K562 (cell line): ENCODE measurements around the gene S100A1. TPM values are rescaled to one million over a fixed set of nuclear protein-coding genes. Genes with fewer than 3 reads are reported as not detected.

Experiments
- CEBPG ChIP-seq, 3 experiments: fragments of 200-800 bp in 1 of 3; sonication (Bioruptor generic) in 1 of 3; sonication (generic) in 1 of 3; formaldehyde crosslinking in 1 of 3; IDR thresholded peaks in 2 of 3; conservative IDR thresholded peaks in 1 of 3; 2 replicates each; pipeline versions ENCODE4 v1.6.1 to v1.8.0; 2016 to 2022; ENCODE audit warnings: missing compliant biosample characterization in 2 of 3, missing genetic modification characterization in 2 of 3, mild to moderate bottlenecking in 1 of 3, missing genetic modification reagents in 1 of 3
- ETV5 ChIP-seq: sonication (generic); formaldehyde crosslinking; IDR thresholded peaks from 2 replicates; pipeline ENCODE4 v1.4.0; 2020; ENCODE audit warnings: low read depth, mild to moderate bottlenecking, missing genetic modification reagents
- HEY1 ChIP-seq: fragments of 250-450 bp; sonication (Bioruptor Pico); IDR thresholded peaks from 2 replicates; pipeline ENCODE4 v1.5.0; 2020; ENCODE audit warnings: mild to moderate bottlenecking, moderate library complexity, borderline replicate concordance
- LARP7 ChIP-seq: fragments of 450-650 bp; IDR thresholded peaks from 2 replicates; pipeline ENCODE4 v1.6.1; 2016
- MAFG ChIP-seq: fragments of 450-650 bp; conservative IDR thresholded peaks from 2 replicates; pipeline ENCODE4 v1.6.1; 2016; ENCODE audit warnings: missing genetic modification characterization, missing compliant biosample characterization
- MBD1 ChIP-seq: fragments of 250-450 bp; sonication (Bioruptor Pico); IDR thresholded peaks from 2 replicates; pipeline ENCODE4 v1.8.0; 2022; ENCODE audit warnings: inconsistent platforms
- NCOA4 ChIP-seq: fragments of 450-650 bp; IDR thresholded peaks from 2 replicates; pipeline ENCODE4 v1.6.1; 2018; ENCODE audit warnings: mild to moderate bottlenecking; ENCODE audit not compliant: partially characterized antibody
- NR2C1 ChIP-seq, 2 experiments: fragments of 450-650 bp; IDR thresholded peaks; 2 replicates each; pipeline ENCODE4 v1.6.1; 2017; ENCODE audit warnings: mild to moderate bottlenecking in 2 of 2, antibody characterized with exemption in 1 of 2, inconsistent platforms in 1 of 2, missing compliant biosample characterization in 1 of 2, missing genetic modification characterization in 1 of 2
- PURB ChIP-seq: sonication (generic); formaldehyde crosslinking; IDR thresholded peaks from 2 replicates; pipeline ENCODE4 v1.9.0; 2021; ENCODE audit warnings: low read depth, mild to moderate bottlenecking, missing genetic modification reagents
- REST ChIP-seq, 2 experiments: fragments of 450-650 bp; formaldehyde crosslinking in 1 of 2; IDR thresholded peaks; 2 replicates each; pipeline versions ENCODE4 v1.4.0 to v1.6.1; 2014 to 2020; ENCODE audit warnings: mild to moderate bottlenecking in 2 of 2, borderline replicate concordance in 1 of 2, low read depth in 1 of 2
- ZNF12 ChIP-seq: sonication (generic); formaldehyde crosslinking; IDR thresholded peaks from 2 replicates; pipeline ENCODE4 v1.4.0; 2020; ENCODE audit warnings: mild to moderate bottlenecking, missing genetic modification reagents
- ZNF197 ChIP-seq: fragments of 200-800 bp; sonication (Bioruptor generic); IDR thresholded peaks from 2 replicates; pipeline ENCODE4 v1.6.1; 2016; ENCODE audit warnings: low read depth, missing genetic modification characterization, missing compliant biosample characterization
- ZNF384 ChIP-seq: IDR thresholded peaks from 2 replicates; pipeline ENCODE4 v1.6.1; 2012; ENCODE audit warnings: low read depth, low read length, improper control_type of control experiment
- polyA plus RNA-seq, 8 experiments: library from polyadenylated mRNA; depleted of rRNA in 4 of 8; stranded (reverse) in 5 of 8; unstranded in 3 of 8; fragments of >200 nt; fragmentation: Nextera tagmentation in 2 of 8; fragmentation: Illumina TruSeq in 1 of 8; extraction: Ambion mirVana in 2 of 8; extraction: Trizol in 1 of 8; gene quantifications; 2 replicates each; pipeline versions ENCODE4 v1.2.1 to v1.2.3, GENCODE V29; 2011 to 2014; ENCODE audit warnings: inconsistent platforms in 1 of 8, missing spikeins in 1 of 8
- total RNA-seq, 7 experiments: library from RNA; depleted of rRNA in 6 of 7; stranded (reverse); fragments of >200 nt in 6 of 7; fragmentation: Illumina TruSeq in 2 of 7; extraction: Trizol in 2 of 7; gene quantifications; 2 replicates each; pipeline versions ENCODE4 v1.2.1 to v1.2.3, GENCODE V29; 2011 to 2021; ENCODE audit warnings: low replicate concordance in 1 of 7
- TF ChIP-seq, protein P1 (sequence below): sonication (generic); IDR thresholded peaks from 2 replicates; pipeline ENCODE4 v1.6.1; 2016

S100A1 gene
- total and polyA plus RNA-seq, 9 of the 15 experiments (the other 6 are each of a cell fraction or from before 2014, with no cell fraction given): 0.44 to 30.1 (median 12.7) TPM

GRCh38 chr1:153658400-153659174 lies 30.4 kb downstream of the S100A1 start, which contains the start of gene SNAPIN (continued):
- TF ChIP-seq LARP7: no peak
- peak; percentile 53; the same call in 1 of the 2 replicates for TF ChIP-seq ETV5 (CRISPR knock-in tag)
- no peak; the same call in 1 of the 2 replicates for TF ChIP-seq ZNF197
- TF ChIP-seq MBD1: no peak
- no peak for TF ChIP-seq ZNF384
- TF ChIP-seq HEY1: no peak
- no peak for TF ChIP-seq PURB
- no peak for TF ChIP-seq NR2C1 (IDR thresholded peaks at IDR 0.05)
- TF ChIP-seq NR2C1 (tag; IDR thresholded peaks at IDR 0.05): peak; percentile 73
- TF ChIP-seq, protein P1, sequence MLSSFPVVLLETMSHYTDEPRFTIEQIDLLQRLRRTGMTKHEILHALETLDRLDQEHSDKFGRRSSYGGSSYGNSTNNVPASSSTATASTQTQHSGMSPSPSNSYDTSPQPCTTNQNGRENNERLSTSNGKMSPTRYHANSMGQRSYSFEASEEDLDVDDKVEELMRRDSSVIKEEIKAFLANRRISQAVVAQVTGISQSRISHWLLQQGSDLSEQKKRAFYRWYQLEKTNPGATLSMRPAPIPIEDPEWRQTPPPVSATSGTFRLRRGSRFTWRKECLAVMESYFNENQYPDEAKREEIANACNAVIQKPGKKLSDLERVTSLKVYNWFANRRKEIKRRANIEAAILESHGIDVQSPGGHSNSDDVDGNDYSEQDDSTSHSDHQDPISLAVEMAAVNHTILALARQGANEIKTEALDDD: no peak
- TF ChIP-seq CEBPG (CRISPR knock-in tag; IDR thresholded peaks at IDR 0.05): no peak
- TF ChIP-seq CEBPG (tag; conservative IDR thresholded peaks at IDR 0.05 in 1 of 2, IDR thresholded peaks at IDR 0.05 in 1 of 2): no peak
- no peak for TF ChIP-seq REST (IDR thresholded peaks at IDR 0.05; ENCODE audit: borderline replicate concordance)
- TF ChIP-seq REST (CRISPR knock-in tag; IDR thresholded peaks at IDR 0.05; ENCODE audit: low read depth): peak; percentile 64
- no peak for TF ChIP-seq ZNF12 (CRISPR knock-in tag)
- no peak for TF ChIP-seq MAFG (tag)
- TF ChIP-seq NCOA4: no peak
